GM19351 (cell line): ENCODE data around the gene CHRDL2.
A peak's percentile ranks its signal among the peaks of the same experiment; 100 is the strongest.
"Not testable (repeated sequence)": the region's sequence is repeated elsewhere in the genome, so short reads cannot be mapped to it uniquely, and the experiment has no call there.

Experiments used
- ATAC-seq: cut with Tn5 transposase; IDR thresholded peaks from one replicate; pipeline ENCODE4 v1.9.1; 2021; ENCODE audit warnings: mild to moderate bottlenecking, moderate library complexity; ENCODE audit not compliant: unreplicated experiment

The CHRDL2 gene

GRCh38 chr11:74731301-74732094 lies at the start of gene CHRDL2:
Gene CHRDL2, minus strand, starts transcription at chr11:74731426. Its CDS starts 538 bp downstream, at chr11:74730888.
- no peak for ATAC-seq

- no peak for ATAC-seq
These were observed 49.2 kb upstream of the CHRDL2 start for GRCh38 chr11:74780248-74781005.

GRCh38 chr11:74778581-74778980 lies 47.4 kb upstream of the CHRDL2 start:
- no peak for ATAC-seq

DNA sequence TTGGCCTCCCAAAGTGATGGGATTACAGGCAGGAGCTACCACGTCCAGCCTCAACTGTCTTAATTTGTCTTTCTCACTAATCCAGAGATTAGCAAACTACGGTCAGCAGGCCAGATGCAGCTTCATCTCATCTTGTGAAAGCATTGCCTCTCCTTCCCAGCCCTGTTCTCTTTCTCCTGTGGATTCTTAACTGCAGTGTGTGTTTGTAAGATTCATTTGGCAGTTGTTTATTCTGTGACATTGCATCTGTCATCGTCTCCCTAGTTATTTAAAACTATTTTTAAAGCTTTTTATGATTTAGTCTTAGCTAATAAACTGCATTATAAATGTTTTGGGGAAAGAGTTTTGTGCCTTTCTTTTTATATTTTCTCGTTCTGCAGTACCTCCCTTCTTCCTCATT lies 46.7 kb upstream of the CHRDL2 start:
- ATAC-seq: no peak

DNA sequence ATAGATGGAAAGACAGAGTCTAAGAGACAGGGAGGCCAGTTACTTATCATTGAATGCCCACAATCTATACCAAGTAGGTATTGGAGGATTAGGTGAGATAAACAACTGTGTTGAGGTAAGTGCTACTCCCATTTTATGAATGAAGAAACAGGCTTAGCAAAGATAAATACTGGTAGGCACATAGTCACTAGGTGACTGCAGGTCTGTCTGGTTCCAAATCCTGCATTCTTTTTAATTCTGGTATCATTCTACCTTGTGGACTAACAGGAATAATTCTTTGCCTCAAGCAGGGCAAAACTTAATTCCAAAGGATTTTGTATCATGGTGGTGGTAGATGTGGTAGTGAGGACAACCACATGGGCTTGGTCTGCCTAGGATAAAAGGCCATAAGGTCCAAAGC lies 45.8 kb upstream of the CHRDL2 start:
- no peak for ATAC-seq

DNA sequence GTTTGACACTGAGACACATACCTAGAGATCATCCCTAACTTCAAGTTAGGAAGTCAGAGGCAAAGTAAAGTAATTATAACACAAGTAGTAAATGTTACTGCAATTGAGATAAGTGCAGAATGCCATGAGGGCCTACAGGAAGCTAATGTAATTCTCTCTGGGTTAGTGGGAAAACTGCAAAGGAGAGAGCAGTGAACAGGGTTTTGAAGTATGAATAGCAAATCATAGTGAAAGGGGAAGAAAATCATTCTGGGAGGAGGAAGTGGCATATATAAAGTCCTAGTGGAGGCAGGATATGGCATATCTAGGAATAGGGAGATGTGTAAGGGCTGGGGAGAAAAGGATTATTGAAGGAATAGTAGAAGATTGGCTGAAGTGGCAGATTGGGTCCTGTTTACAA lies 45.3 kb upstream of the CHRDL2 start:
- no peak for ATAC-seq

DNA sequence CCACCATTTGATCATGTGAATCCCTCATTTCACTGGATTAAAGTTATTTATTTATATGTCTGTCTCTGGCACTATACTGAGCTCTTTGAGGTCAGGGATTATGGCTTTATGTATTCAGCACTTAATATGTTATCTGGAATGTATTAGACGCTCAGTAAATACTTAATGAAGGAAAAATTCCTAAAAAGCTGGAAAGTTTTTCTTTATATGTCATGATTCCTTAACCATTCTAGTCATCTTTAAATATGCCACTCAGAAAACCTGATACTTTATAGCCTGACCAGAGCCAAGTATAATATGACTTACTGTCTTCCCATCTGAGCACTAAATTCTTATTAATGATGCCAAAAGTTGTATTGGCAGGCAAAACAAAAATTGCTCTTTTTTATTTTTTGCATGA lies 44.5 kb upstream of the CHRDL2 start:
- no peak for ATAC-seq

DNA sequence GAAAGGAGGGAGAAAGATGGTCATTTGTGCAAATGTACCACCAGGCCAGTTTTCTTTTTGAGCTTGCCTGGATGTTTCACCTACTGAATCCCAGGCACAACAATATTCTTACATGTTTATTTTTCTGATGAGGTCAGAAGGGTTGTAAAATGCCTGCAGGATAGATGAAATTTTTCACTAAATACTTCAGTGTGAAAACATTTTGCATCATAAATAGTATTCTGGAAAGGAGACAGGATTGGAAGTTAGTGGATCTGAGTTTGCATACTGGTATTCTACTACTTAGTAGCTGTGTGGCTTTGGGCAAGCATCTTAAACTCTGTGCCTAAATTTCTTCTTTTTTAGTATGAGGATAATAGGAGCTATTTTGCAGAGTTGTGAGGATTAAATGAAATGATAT lies 42.2 kb upstream of the CHRDL2 start:
- ATAC-seq: no peak

DNA sequence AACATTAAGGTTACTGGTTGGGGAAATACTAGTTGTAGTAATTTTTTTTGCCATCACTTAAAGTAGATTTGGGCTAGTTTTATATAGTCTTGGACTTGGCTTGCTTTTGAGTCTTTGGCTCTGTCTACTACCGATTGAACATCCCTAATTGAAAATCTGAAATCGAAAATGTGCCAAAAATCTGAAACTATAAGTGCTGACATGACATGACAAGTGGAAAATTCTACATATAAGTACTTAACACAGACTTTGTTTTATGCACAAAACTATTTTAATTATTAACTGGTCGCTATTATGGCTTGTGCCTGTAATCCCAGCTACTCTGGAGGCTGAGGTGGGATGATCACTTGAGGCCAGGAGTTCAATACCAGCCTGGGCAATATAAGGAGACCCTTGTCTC lies 39.9 kb upstream of the CHRDL2 start:
- no peak for ATAC-seq

DNA sequence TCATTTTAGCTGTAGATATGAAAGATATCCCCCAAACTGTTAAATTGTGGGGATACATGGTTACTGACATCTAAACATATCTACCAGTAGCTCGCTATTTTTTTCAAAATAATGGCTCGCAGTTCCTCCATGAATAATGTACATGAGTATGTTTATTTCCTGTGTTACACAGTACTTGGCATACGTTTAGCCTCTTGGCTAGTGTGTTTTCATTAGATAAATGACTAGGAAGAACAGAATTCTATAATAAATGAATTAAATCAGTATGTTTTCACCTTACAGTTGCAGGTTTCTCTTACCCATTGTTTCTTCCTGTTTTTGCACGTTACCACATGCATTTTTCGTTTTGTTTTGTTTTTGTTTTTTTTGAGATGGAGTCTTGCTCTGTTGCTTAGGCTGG lies 39.2 kb upstream of the CHRDL2 start:
- ATAC-seq: no peak

DNA sequence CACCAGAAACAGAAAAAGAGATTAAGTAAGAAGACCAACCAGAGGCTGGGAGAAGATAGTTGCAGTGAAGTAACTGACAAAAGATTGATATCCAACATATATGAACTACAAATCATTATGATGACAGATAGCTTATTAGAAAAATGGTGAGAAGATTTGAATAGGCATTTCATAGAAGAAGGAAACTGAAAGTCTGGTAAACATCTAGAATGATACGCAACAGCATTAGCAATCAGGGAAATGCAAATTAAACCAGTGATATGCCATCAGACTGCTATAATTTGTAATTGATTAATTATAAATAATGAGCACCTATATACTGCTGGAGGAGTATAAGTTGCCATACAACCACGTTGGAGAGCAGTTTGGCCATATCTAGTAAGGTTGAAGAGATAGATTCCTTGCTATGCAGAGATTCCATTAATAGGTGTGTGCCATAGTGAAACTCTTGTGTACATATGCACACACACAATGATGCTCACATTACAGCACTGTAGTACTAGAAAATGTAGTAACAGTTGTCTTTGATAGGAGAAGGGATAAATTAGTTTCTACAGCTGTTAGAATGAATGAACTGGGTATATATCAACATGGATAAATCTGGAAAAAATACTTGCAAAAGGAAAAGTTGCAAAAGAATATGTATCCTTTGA lies 38.0 kb upstream of the CHRDL2 start:
- ATAC-seq: no peak

GRCh38 chr11:74768172-74768651 lies 37.0 kb upstream of the CHRDL2 start:
- ATAC-seq: peak; percentile 53

DNA sequence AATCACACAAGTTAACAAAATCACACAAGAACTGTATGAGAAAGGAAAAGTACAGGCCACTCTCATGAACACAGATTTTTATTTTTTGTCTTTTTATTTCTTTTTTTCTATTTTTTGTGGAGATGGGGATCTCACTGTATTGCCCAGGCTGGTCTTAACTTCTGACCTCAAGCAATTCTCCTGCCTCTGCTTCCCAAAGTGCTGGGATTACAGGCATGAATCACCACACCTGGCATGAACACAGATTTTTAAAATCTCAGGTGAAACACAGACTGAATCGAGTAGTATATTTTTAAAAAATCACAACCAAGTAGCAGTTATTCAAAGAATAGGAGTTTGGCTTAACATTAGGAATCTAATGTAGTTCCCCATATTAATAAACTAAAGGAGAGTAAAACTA lies 35.7 kb upstream of the CHRDL2 start:
- no peak for ATAC-seq

- no peak for ATAC-seq
These were observed 25.3 kb upstream of the CHRDL2 start for GRCh38 chr11:74756571-74756970.

DNA sequence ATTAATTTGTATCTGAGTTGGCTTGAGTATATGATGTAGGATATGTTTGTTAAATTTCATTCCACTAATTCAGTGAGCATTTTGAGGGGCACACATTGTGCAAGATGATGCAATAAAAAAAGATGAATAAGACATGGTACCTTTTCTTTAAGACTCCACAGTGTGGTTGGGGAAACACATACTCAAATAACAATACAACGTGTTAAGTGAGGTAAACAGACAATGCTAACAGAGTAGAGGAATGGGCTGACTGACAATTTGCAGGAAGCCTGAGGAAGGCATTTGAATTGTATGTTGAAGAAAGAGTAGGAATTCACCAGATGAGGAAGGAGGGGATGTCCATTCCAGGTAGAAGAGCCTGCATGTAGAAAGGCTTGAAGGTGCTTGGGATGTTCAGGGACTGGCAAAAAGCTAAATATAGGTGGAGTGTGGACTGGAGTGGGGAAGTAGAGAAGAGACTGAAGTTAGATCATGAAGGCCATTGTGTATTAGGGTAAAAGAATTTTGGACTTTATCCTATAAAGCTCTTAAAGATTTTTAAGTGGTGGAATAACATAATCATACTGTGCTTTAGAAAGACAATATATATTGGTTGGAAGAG lies 24.3 kb upstream of the CHRDL2 start:
- no peak for ATAC-seq

- no peak for ATAC-seq
These were observed 23.5 kb upstream of the CHRDL2 start for GRCh38 chr11:74754507-74755252.

- ATAC-seq: no peak
These were observed 20.1 kb upstream of the CHRDL2 start for GRCh38 chr11:74751303-74751702.

DNA sequence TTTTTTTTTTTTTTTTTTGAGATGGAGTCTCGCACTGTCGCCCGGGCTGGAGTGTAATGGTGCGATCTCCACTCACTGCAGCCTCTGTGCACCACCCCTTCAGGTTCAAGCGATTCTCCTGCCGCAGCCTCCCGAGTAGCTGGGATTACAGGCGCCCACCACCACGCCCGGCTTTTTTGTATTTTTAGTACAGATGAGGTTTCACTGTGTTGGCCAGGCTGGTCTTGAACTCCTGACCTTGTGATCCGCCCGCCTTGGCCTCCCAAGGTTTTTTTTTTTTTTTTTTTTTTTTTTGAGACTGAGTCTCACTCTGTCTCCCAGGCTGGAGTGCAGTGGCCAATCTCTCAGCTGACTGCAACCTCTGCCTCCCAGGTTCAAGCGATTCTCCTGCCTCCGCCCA lies 19.4 kb upstream of the CHRDL2 start:
- not testable (repeated sequence) for ATAC-seq

GRCh38 chr11:74749965-74750296 lies 18.7 kb upstream of the CHRDL2 start:
- ATAC-seq: no peak

GRCh38 chr11:74749127-74749964 lies 18.1 kb upstream of the CHRDL2 start:
- ATAC-seq: peak; percentile 44
